GM21529 (cell line): ENCODE data around the gene RCC2.
A peak's percentile ranks its signal among the peaks of the same experiment; 100 is the strongest.
"Not testable (repeated sequence)": the region's sequence is repeated elsewhere in the genome, so short reads cannot be mapped to it uniquely, and the experiment has no call there.

Experiments
- ATAC-seq: cut with Tn5 transposase; IDR thresholded peaks from one replicate; pipeline ENCODE4 v1.9.1; 2021; ENCODE audit not compliant: unreplicated experiment

Gene RCC2

GRCh38 chr1:17439250-17440073 is at the start of gene RCC2:
TSS of gene RCC2 (minus strand) at chr1:17439677. CDS start at chr1:17438514, 1,163 bp downstream.
- peak; percentile 34 for ATAC-seq

GRCh38 chr1:17486242-17486641 is 46.8 kb upstream of the RCC2 start:
- ATAC-seq, result no peak

GRCh38 chr1:17485281-17485680 is 45.8 kb upstream of the RCC2 start:
- ATAC-seq, result no peak

GRCh38 chr1:17481981-17482380 is 42.5 kb upstream of the RCC2 start:
- ATAC-seq, result not testable (repeated sequence)

- ATAC-seq, result no peak
Observed at GRCh38 chr1:17480846-17481245, 41.4 kb upstream of the RCC2 start.

GRCh38 chr1:17475752-17476151 is 36.3 kb upstream of the RCC2 start:
- ATAC-seq, result no peak

- ATAC-seq, result not testable (repeated sequence)
Observed at GRCh38 chr1:17474836-17475555, 35.5 kb upstream of the RCC2 start.

- ATAC-seq, result no peak
Observed at GRCh38 chr1:17472814-17473213, 33.3 kb upstream of the RCC2 start.

- no peak for ATAC-seq
Observed at GRCh38 chr1:17471393-17471792, 31.9 kb upstream of the RCC2 start.

- ATAC-seq, result no peak
Observed at GRCh38 chr1:17470021-17470799, 30.7 kb upstream of the RCC2 start.

GRCh38 chr1:17468357-17469265 is 29.1 kb upstream of the RCC2 start:
- ATAC-seq, result not testable (repeated sequence)

- ATAC-seq, result no peak
Observed at GRCh38 chr1:17466359-17466758, 26.9 kb upstream of the RCC2 start.

- no peak for ATAC-seq
Observed at GRCh38 chr1:17465228-17465627, 25.8 kb upstream of the RCC2 start.

- ATAC-seq, result no peak
Observed at GRCh38 chr1:17463991-17464390, 24.5 kb upstream of the RCC2 start.

GRCh38 chr1:17462669-17463068 is 23.2 kb upstream of the RCC2 start:
- no peak for ATAC-seq

GRCh38 chr1:17460219-17460618 is 20.7 kb upstream of the RCC2 start:
- ATAC-seq, result no peak

GRCh38 chr1:17458794-17459193 is 19.3 kb upstream of the RCC2 start:
- ATAC-seq, result no peak

GRCh38 chr1:17452686-17453085 is 13.2 kb upstream of the RCC2 start:
- no peak for ATAC-seq

- not testable (repeated sequence) for ATAC-seq
Observed at GRCh38 chr1:17452203-17452602, 12.7 kb upstream of the RCC2 start.

GRCh38 chr1:17451731-17452130 is 12.3 kb upstream of the RCC2 start:
- no peak for ATAC-seq
